ENCODE results near the gene RWDD1. TPM values are rescaled to one million over a fixed set of nuclear protein-coding genes. Genes with fewer than 3 reads are reported as not detected.

The RWDD1 gene
- total RNA-seq, 2 donors from 2014 or later = 19.5 to 51.0 TPM

DNA sequence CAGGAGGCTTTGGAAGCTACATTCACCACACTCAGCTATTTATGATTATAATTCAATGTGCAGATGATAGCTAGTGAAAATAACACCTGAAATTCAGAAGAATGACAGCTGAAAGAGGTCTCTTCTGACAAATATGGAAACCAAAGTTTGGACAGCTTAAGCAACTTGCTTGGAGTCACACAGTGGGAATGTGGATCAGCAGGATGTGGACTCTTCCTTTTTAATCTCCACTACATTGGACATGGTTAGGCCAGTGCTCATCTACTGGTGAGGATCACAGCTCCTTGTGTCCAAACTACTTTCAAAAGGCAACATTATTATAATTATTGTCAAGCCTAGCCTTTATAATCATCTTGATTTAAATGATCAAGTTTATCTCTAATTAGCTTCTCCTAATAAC lies 36.2 kb upstream of the RWDD1 start:
- TF ChIP-seq, protein P1, sequence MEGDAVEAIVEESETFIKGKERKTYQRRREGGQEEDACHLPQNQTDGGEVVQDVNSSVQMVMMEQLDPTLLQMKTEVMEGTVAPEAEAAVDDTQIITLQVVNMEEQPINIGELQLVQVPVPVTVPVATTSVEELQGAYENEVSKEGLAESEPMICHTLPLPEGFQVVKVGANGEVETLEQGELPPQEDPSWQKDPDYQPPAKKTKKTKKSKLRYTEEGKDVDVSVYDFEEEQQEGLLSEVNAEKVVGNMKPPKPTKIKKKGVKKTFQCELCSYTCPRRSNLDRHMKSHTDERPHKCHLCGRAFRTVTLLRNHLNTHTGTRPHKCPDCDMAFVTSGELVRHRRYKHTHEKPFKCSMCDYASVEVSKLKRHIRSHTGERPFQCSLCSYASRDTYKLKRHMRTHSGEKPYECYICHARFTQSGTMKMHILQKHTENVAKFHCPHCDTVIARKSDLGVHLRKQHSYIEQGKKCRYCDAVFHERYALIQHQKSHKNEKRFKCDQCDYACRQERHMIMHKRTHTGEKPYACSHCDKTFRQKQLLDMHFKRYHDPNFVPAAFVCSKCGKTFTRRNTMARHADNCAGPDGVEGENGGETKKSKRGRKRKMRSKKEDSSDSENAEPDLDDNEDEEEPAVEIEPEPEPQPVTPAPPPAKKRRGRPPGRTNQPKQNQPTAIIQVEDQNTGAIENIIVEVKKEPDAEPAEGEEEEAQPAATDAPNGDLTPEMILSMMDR (IDR thresholded peaks at IDR 0.05) = no peak
- Histone ChIP-seq H3K4me1 (ENCODE audit: control insufficient read depth in 1 of 2, low read depth in 2 of 2) (no peaks in the 10 kb centered on the region), H3K27me3 (replicated peaks; ENCODE audit: insufficient read depth) (no peaks in the 10 kb centered on the region)

DNA sequence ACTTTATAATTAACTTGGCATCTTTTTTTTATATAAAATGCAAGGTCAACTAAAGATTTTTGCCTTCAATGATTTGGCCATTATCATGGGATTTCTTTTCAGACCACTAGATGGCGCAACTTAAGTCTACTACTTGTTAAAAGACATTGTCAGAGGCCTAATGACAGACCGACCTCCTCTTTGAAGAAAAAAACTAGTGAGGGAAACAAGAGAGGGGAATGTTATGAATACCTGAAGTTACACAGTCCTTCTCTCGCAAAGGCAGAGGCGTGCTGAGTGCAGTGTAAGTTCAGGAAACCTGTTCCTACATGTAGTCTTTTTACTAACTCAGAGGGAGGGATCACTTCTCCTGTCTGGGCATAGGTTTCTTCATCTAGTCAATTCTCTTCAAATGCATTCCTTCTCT lies 35.1 kb upstream of the RWDD1 start:
- TF ChIP-seq, protein P1 (IDR thresholded peaks at IDR 0.05) = peak; percentile 57
- DNase-seq (ENCODE audit: low spot score) (no peak), ATAC-seq (ENCODE audit: insufficient number of reproducible peaks, low FRiP score, low read depth) (no peak)
- Histone ChIP-seq H3K4me3 (no peak overlapping the region), H3K27me3 (replicated peaks; ENCODE audit: insufficient read depth) (no peaks in the 10 kb centered on the region), H3K4me1 (ENCODE audit: control insufficient read depth in 1 of 2, low read depth in 2 of 2) (no peaks in the 10 kb centered on the region), H3K27ac (no peak overlapping the region), H3K36me3 (no peaks in the 10 kb centered on the region), H3K9me3 (no peaks in the 10 kb centered on the region)

More for the DNA sequence above, 36.2 kb upstream of the RWDD1 start:
- no peaks in the 10 kb centered on the region for H3K36me3 ChIP-seq
- H3K9me3 ChIP-seq = no peaks in the 10 kb centered on the region
- DNase-seq (ENCODE audit: low spot score) (no peak), ATAC-seq (ENCODE audit: insufficient number of reproducible peaks, low FRiP score, low read depth) (no peak)
- H3K4me3 ChIP-seq = no peak overlapping the region
- H3K27ac ChIP-seq = no peak overlapping the region

DNA sequence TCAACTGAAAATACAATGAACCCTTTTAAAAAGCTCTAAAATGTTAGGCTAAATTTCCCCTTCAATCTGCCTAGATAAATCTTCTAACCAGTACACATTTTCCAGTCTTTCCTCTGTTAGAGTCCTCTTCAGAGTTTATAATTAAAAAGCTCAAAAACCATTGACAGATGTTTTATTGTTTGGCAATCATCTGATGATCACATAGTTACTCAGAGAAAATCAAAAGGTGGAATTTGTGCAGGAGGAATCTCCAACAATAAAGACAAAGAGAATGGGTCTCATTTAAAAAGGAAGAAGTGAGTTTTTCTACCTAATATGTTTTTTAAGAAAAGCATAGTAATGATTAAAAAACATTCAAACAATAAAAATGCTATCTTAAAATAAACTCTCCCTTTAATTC lies 28.9 kb upstream of the RWDD1 start:
- ATAC-seq (ENCODE audit: insufficient number of reproducible peaks, low FRiP score, low read depth) (no peak), DNase-seq (ENCODE audit: low spot score) (no peak)
- Histone ChIP-seq H3K27ac (no peak overlapping the region), H3K4me1 (ENCODE audit: control insufficient read depth in 1 of 2, low read depth in 2 of 2) (no peaks in the 10 kb centered on the region), H3K27me3 (replicated peaks; ENCODE audit: insufficient read depth) (no peaks in the 10 kb centered on the region), H3K9me3 (no peaks in the 10 kb centered on the region), H3K36me3 (no peaks in the 10 kb centered on the region), H3K4me3 (no peak overlapping the region)
- TF ChIP-seq, protein P1 (IDR thresholded peaks at IDR 0.05) = no peak

GRCh38 chr6:116543149-116543548 lies 28.2 kb upstream of the RWDD1 start:
- Histone ChIP-seq H3K4me1 (ENCODE audit: control insufficient read depth in 1 of 2, low read depth in 2 of 2) (no peaks in the 10 kb centered on the region), H3K36me3 (no peaks in the 10 kb centered on the region), H3K27me3 (replicated peaks; ENCODE audit: insufficient read depth) (no peaks in the 10 kb centered on the region), H3K9me3 (no peaks in the 10 kb centered on the region), H3K27ac (no peak overlapping the region), H3K4me3 (no peak overlapping the region)
- TF ChIP-seq, protein P1 (IDR thresholded peaks at IDR 0.05) = no peak
- DNase-seq (ENCODE audit: low spot score) = no peak
- ATAC-seq (ENCODE audit: insufficient number of reproducible peaks, low FRiP score, low read depth) = no peak

GRCh38 chr6:116545651-116546050 lies 25.7 kb upstream of the RWDD1 start, which contains the start of gene TRAPPC3L:
Gene TRAPPC3L, minus strand, starts transcription at chr6:116545684. Its CDS starts 170 bp downstream, at chr6:116545514.
- DNase-seq (ENCODE audit: low spot score) = no peak
- Histone ChIP-seq H3K36me3 (no peaks in the 10 kb centered on the region), H3K27ac (no peak within 1 kb of the TSS), H3K9me3 (no peaks in the 10 kb centered on the region), H3K4me1 (ENCODE audit: control insufficient read depth in 1 of 2, low read depth in 2 of 2) (no peaks in the 10 kb centered on the region), H3K27me3 (replicated peaks; ENCODE audit: insufficient read depth) (no peaks in the 10 kb centered on the region), H3K4me3 (no peak within 1 kb of the TSS)
- ATAC-seq (ENCODE audit: insufficient number of reproducible peaks, low FRiP score, low read depth) = no peak
- TF ChIP-seq, protein P1 (IDR thresholded peaks at IDR 0.05) = no peak

Measured in thoracic aorta (tissue), 2 donors.